Upper lobe of left lung (tissue), 4 donors: Measurements from ENCODE around the gene FERMT1.

Experiments
- CTCF ChIP-seq, 6 experiments: fragments of 450-650 bp in 4 of 6; fragments of 200-600 bp in 2 of 6; sonication (generic) in 2 of 6; IDR thresholded peaks; one replicate each; pipeline ENCODE4 v1.5.1; 2016 to 2019; ENCODE audit warnings: antibody characterized with exemption in 6 of 6
- POLR2AphosphoS5 ChIP-seq, 2 donors: sonication (generic); formaldehyde crosslinking; IDR thresholded peaks; one replicate each; pipeline ENCODE4 v1.5.1; 2017; ENCODE audit warnings: antibody characterized with exemption in 2 of 2

- TF ChIP-seq CTCF (IDR thresholded peaks at IDR 0.05) (no peak), POLR2AphosphoS5 (IDR thresholded peaks at IDR 0.05) (no peak)
Observed at GRCh38 chr20:6120491-6120988, 2.3 kb downstream of the FERMT1 start.
